NCI-H2196 (cell line): Measurements from ENCODE around the gene SYNGR1.

Source experiments
- DNase-seq: peaks from one replicate; lab custom pipeline; 2025; ENCODE audit not compliant: unreplicated experiment; lab: John Stamatoyannopoulos, UW

The SYNGR1 gene

GRCh38 chr22:39428597-39429071 is 78.8 kb downstream of the SYNGR1 start:
- no peak for DNase-seq

GRCh38 chr22:39429186-39429585 is 79.4 kb downstream of the SYNGR1 start:
- DNase-seq = no peak

DNA sequence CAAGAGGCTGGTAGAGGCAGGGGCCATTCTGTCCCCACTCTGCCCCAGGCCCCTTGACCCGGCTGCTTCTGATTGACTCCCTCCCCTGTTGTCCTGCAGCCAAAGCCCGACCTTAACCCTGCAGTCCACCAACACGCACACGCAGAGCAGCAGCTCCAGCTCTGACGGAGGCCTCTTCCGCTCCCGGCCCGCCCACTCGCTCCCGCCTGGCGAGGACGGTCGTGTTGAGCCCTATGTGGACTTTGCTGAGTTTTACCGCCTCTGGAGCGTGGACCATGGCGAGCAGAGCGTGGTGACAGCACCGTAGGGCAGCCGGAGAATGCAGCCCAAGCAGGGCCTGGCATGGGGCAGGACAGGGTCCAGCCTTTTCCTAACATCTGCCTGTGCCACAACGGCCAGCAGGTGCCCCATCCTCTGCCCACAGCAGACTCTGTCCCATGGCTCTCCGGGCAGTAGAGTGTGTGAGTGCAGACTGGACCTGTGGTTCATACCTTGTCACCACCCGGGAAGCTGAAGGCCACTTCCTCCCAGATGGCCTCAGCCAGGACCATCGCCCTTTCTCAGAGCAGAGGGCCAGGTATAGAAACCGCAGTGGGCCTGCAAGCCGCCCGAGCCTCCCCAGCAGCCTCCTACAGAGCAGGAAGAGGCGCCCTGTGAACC is 80.3 kb downstream of the SYNGR1 start:
- no peak for DNase-seq

DNA sequence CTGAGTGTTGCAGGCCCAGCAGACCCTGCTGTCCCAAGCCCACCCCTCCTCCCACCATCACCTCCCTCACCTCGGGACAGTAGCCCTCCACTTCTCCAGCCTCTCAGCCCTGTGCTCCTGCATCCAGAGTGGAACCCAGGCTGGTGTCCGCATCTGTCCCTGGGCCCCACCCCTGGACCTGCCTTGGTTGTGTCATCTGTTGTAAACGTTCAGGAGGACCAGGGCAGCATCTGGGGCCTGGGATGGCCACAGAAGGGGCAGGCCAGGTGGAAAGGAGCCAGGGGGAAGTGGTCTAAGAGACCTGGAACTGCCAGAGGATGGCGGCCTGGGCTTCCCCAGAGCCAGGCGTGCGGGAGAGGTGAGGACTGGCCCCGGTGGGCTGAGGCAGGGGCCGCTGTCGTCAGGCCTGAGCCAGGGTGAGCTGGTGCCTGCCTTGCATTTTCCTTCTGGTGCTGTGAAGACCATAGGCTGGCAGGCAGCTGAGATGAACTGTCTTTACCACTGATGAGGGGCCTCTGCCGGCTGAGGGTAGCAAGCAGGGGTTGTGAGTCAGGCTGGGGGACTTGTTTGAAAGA is 80.9 kb downstream of the SYNGR1 start:
- DNase-seq = no peak

DNA sequence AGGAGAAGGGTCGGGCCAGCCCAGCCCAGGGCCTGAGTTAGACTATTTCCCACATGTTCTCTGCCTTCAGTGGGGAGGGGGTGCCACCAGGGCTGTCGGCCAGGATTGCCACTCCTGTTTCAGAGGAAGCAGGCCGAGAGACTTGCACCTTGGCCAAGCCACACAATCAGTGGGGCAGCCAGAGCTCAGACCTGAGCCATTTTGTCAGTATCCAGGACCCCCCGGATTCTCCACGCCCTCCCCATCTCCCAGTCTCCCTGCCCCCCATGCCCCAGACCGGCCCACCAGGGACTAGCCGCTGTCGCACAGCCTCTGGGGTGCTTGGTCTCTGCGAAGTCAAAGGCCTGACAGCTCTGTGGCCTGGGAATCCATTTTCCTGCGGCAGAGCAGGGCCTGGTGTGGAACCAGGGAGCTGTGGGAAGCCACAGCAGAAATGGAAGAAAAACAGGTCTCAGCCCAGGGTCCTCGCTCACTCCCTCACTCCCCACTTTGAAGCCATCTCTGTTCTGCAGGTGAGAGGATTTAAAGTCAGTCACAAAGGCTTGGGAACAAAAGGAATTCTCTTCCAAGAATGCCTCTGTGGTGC is 81.5 kb downstream of the SYNGR1 start:
- DNase-seq = no peak

- no peak for DNase-seq
Observed at GRCh38 chr22:39431821-39432251, 82.0 kb downstream of the SYNGR1 start.

DNA sequence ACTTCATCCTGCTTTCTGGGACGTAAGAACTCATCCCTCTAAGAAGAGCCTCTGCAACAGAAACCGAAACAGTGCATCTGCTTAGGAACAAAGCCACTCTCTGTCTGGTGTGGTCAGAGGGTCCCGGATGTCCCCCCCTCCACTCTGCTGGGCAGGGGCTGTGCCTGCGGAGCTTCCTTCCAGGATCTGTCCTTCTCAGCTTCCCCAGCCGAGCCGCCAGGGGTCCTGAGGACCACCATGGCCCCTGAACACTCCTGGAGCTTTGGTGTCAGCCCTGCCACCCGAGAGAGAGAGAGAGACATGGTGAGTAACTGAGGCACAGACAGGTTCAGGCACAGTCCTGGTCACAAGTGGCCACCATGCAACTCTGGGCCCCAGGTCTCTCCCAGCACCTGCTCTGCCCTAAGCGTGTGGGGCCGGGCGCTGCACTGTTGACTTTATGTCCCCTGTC is 82.6 kb downstream of the SYNGR1 start:
- no peak for DNase-seq

DNA sequence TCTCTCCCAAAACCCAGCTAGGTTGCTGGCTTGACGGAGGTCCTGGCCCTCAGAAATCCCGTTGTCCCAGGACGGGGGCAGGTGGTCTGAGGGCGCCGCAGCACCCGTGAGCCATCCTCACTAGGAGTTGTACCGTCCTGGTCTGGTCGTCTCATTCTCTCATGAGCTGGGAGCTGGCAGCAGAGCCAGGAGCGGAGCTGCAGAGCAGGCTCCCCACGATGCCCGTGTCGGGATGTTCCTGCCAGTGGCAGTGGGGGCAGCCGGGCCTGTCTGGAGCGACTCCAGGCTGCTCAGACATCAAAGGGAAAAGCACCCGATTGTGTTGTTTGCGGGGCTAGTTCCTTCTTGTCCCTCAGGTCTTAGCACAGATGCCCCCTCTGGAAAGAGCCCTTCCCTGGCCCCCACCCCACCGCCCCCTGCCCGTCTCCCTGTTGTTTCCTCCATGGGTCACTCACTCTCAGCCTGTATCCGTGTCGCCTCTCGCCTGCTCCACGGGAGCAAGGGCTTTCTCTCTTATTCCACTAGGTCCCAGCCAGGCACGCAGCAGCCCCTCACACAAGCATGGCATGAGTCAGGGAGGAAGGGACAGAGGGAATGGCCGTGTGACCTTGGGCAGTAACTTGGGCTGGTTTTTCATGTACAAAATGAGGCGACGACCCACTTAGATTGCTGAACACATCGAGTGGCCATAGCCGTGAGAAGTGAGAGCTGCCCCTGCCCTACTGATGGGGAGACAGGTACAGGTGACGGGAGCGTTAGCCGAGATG is 83.9 kb downstream of the SYNGR1 start:
- DNase-seq = no peak

- DNase-seq = no peak
Observed at GRCh38 chr22:39434243-39434653, 84.5 kb downstream of the SYNGR1 start.

DNA sequence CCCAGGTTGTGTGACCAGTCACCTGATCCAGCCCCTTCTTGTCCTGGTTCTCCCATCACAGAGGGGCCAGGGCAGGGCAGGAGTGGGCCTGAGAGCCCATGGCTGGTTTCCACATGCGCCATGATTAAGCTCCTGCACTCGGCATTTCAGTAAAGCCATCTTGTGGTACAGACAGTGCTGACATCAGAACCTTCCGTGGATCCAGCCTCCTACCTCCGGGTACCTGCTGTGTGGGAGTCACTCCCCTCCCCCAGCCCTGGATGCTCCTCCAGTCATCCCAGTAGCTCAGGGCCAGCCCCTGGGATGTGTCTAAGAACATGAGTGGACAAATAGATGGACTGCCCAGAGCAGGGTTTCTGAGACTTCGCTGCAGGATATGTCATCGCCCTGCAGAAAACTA is 84.9 kb downstream of the SYNGR1 start:
- DNase-seq = no peak
